GM19043 (cell line): ENCODE measurements around the gene TMEM52B.

ENCODE experiments used
- ATAC-seq: cut with Tn5 transposase; IDR thresholded peaks from one replicate; pipeline ENCODE4 v1.9.1; 2021; ENCODE audit warnings: low read depth; ENCODE audit not compliant: unreplicated experiment

TMEM52B gene

DNA sequence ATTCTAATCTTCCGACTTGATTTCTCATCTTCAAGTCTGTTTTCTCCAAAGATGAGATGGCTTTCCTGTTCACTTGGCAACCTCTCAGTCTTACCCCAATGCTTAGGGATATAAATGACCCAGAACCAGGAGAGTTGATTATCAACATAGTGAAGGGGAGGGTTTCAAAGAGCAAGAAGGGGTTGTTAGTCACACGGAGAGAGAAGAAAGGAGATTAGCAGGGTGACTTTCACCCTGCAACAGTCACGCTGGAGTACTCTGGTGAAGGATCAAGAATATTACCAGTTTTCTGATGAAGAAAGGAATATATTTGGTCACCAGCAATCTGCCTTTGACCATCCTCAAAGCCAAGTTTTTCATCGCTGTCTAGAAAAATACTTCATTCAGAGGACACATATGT, at the start of gene TMEM52B:
Gene TMEM52B, plus strand, starts transcription at position 212 of the 400 bp plus-strand sequence. CDS start 543 bp downstream, outside the sequence.
- no peak for ATAC-seq

GRCh38 chr12:10130042-10130441, 48.8 kb upstream of the TMEM52B start, which contains the start of gene CLEC7A:
Gene CLEC7A, minus strand, starts transcription at chr12:10130199. Its CDS starts 117 bp downstream, at chr12:10130082.
- ATAC-seq = peak; percentile 92

GRCh38 chr12:10131111-10131690, 47.6 kb upstream of the TMEM52B start:
- no peak for ATAC-seq

DNA sequence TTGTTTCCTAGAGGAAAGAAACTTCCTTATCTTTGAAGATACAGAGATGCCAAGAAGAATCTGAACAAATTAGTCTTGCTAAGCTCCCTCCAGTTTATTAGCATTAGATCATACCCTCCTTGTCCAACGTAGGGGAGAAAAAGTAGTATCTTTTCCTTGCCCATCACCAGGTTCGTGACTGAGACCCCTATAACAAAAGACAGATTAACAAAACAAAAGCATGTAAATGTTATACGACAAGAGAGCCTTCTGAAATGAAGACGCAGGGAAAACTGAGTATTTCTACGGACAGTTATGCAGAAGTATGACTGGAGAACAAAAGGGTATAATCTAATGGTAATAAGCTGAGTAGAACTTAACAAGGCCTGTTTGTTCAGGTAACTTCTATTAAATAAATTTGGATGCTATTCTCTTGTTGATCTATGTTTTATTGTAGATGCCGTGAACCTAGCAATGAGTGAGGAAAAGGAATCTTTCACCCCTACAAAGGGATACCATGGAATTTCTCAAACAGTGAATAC, 45.9 kb upstream of the TMEM52B start:
- ATAC-seq = no peak

- no peak for ATAC-seq
These were observed 43.7 kb upstream of the TMEM52B start for GRCh38 chr12:10135126-10135525.

GRCh38 chr12:10136637-10137205, 42.1 kb upstream of the TMEM52B start:
- no peak for ATAC-seq

DNA sequence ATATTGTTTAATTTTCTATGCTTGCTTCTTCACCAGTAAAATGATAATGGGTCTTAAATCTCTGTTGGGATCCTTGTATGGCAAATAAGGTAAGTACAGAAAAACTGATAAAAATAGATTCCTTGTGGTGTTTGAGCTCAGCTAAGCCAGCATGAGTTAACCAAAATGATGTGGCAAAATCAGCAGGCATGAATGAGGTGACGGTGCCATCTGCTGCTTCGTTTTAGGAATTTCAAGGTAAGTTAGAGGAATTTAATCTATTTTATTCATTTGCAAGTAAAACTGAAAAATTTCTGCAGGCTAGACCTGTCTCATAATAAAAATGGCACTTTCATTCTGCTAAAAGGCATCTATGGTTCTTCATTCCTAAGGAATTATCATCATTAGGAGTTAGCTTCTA, 38.8 kb upstream of the TMEM52B start:
- no peak for ATAC-seq

- no peak for ATAC-seq
These were observed 35.7 kb upstream of the TMEM52B start for GRCh38 chr12:10142976-10143589.

- ATAC-seq = no peak
These were observed 31.0 kb upstream of the TMEM52B start for GRCh38 chr12:10147714-10148403.

GRCh38 chr12:10151621-10152020, 27.2 kb upstream of the TMEM52B start:
- no peak for ATAC-seq

GRCh38 chr12:10153271-10154144, 25.3 kb upstream of the TMEM52B start:
- ATAC-seq = no peak

DNA sequence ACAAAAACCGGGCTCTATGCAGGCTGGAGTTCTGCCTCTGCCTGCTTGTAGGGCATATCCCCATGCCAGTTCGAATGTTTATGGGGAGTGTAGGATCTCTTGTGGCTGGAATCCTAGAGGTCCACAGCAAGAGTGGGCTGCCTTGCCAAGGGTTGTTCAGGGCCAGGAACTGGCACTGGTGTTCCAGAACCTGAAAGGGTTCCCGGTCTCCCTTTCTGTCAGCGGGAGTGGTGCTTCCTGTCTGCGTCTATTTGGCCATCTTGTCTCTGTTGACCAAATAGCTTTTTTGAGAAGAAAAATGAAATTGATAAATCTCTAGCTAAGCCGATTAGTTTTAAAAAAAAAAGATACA, 24.7 kb upstream of the TMEM52B start:
- ATAC-seq = no peak

GRCh38 chr12:10155966-10156365, 22.9 kb upstream of the TMEM52B start:
- no peak for ATAC-seq

- ATAC-seq = no peak
These were observed 20.4 kb upstream of the TMEM52B start for GRCh38 chr12:10158406-10158805.

DNA sequence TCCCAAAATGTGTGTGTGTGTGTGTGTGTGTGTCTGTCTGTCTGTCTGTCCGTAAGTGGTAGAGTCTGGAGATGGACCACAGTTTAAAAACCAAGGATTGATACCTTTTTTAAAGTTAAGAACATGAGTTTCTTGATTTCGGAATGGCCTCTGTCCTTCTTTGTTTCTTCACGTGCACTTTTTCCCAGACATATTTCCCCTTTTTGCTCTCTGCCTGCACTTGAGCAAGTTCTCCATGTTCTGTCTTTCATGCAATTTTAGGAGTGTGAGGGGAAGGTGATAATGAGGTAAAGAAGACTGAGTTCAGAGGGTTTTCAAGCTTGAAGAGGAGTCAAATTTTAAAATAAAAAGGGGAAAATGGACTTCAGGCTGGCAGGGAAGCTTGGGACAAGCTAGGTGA, 19.6 kb upstream of the TMEM52B start:
- ATAC-seq = no peak

- ATAC-seq = no peak
These were observed 18.0 kb upstream of the TMEM52B start for GRCh38 chr12:10160617-10161385.

DNA sequence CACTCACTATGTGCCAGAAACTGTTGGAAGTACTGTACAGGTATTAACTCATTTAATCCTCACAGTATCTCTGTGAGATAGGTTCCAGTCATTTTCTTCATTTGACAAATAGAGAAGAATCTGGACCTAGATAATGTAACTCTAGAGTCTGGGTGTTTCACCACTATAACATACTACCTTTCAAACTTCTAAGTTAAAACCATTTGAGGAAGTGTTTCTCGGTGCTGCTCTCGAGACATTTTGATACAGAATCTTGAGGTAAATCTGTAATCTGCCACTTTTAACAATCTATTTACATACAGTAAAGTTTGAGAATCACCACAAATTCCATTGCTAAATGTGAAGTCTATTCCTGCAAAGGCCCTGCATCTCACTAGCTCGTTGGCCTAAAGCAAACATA, 15.7 kb upstream of the TMEM52B start:
- ATAC-seq = no peak

- ATAC-seq = no peak
These were observed 13.4 kb upstream of the TMEM52B start for GRCh38 chr12:10165421-10165820.

DNA sequence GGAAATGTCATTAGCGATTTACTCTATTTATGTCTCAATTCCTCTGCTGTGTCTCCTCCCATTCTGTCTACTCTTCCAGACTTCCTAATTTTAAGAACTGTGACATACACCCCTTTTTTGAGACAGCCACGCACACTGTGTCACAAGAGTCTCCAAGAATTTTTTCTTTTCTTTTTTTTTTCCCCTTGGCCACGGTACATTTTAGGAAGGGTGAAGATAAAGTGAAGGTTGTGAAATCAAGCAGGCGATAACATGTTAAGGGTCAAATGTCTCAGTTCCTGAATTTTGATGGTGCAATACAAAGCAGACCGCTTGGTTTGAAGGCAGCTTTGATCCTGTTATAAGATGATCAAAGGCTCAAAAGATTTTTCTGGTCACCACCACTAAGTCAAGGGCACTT, 11.2 kb upstream of the TMEM52B start:
- ATAC-seq = no peak

DNA sequence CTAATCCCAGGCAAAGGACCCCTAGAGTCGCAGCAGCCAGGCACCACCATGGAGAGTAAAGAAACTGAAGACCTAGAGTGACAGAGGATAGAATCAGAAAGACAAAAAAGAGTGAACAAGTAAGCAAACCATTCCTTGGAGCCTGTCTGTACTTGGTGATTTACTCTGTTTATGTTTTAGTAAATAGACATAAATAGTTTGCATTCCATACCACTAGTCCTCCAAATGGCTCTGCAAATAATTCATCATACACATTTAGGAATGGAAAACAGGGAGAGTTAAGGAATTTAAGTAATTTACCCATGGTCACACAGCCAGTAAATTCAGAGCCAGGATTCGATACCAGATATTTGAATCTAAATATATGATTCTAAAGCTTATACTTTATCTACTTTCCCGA, 9.7 kb upstream of the TMEM52B start:
- no peak for ATAC-seq
